K562 (cell line): Measurements from ENCODE around the gene FBXW9. TPM values are rescaled to one million over a fixed set of nuclear protein-coding genes. Genes with fewer than 3 reads are reported as not detected.

ENCODE experiments used
- ETV5 ChIP-seq: sonication (generic); formaldehyde crosslinking; IDR thresholded peaks from 2 replicates; pipeline ENCODE4 v1.4.0; 2020; ENCODE audit warnings: low read depth, mild to moderate bottlenecking, missing genetic modification reagents
- JUN ChIP-seq, 2 experiments: sonication (generic) in 1 of 2; formaldehyde crosslinking in 1 of 2; IDR thresholded peaks; 2 replicates each; pipeline versions ENCODE4 v1.6.1 to v1.8.0; 2012 to 2022; ENCODE audit warnings: borderline replicate concordance in 2 of 2, mild to moderate bottlenecking in 2 of 2, improper control_type of control experiment in 1 of 2, low read depth in 1 of 2, low read length in 1 of 2, missing genetic modification reagents in 1 of 2
- L3MBTL2 ChIP-seq: fragments of 450-650 bp; IDR thresholded peaks from 2 replicates; pipeline ENCODE4 v1.6.1; 2016; ENCODE audit warnings: mild to moderate bottlenecking, moderate library complexity
- PHF8 ChIP-seq: fragments of 200-600 bp; sonication (generic); IDR thresholded peaks from 2 replicates; pipeline ENCODE4 v1.6.1; 2012; ENCODE audit warnings: mixed run types, mild to moderate bottlenecking, inconsistent platforms, low read length, moderate library complexity, borderline replicate concordance
- POLR2B ChIP-seq: fragments of 450-650 bp; IDR thresholded peaks from 2 replicates; pipeline ENCODE4 v1.6.1; 2018; ENCODE audit warnings: low read depth; ENCODE audit not compliant: partially characterized antibody
- RBBP5 ChIP-seq: fragments of 200-600 bp; sonication (generic); IDR thresholded peaks from 2 replicates; pipeline ENCODE4 v1.6.1; 2012; ENCODE audit warnings: borderline replicate concordance, mild to moderate bottlenecking, low read length, control low read depth, inconsistent platforms; ENCODE audit not compliant: insufficient read depth, poor library complexity, severe bottlenecking
- RBM25 ChIP-seq: fragments of 200-400 bp; formaldehyde crosslinking; IDR thresholded peaks from 2 replicates; pipeline ENCODE4 v1.6.1; 2018; ENCODE audit warnings: low read length, low read depth, moderate library complexity; ENCODE audit not compliant: severe bottlenecking
- SIN3A ChIP-seq, 2 experiments: fragments of 150-350 bp in 1 of 2; IDR thresholded peaks; 2 replicates each; pipeline ENCODE4 v1.6.1; 2011 to 2016; ENCODE audit warnings: borderline replicate concordance in 2 of 2, low read depth in 2 of 2, low read length in 2 of 2, mild to moderate bottlenecking in 2 of 2, moderate library complexity in 2 of 2; ENCODE audit not compliant: control insufficient read depth in 1 of 2
- SUPT5H ChIP-seq: fragments of 450-650 bp; IDR thresholded peaks from 2 replicates; pipeline ENCODE4 v1.6.1; 2016
- TCF7 ChIP-seq: sonication (generic); IDR thresholded peaks from 2 replicates; pipeline ENCODE4 v1.6.1; 2016; ENCODE audit warnings: antibody characterized with exemption, borderline replicate concordance
- ZNF431 ChIP-seq: sonication (generic); formaldehyde crosslinking; IDR thresholded peaks from 2 replicates; pipeline ENCODE4 v1.8.0; 2022; ENCODE audit warnings: mild to moderate bottlenecking, missing genetic modification reagents
- polyA plus RNA-seq, 8 experiments: library from polyadenylated mRNA; depleted of rRNA in 4 of 8; stranded (reverse) in 5 of 8; unstranded in 3 of 8; fragments of >200 nt; fragmentation: Nextera tagmentation in 2 of 8; fragmentation: Illumina TruSeq in 1 of 8; extraction: Ambion mirVana in 2 of 8; extraction: Trizol in 1 of 8; gene quantifications; 2 replicates each; pipeline versions ENCODE4 v1.2.1 to v1.2.3, GENCODE V29; 2011 to 2014; ENCODE audit warnings: inconsistent platforms in 1 of 8, missing spikeins in 1 of 8
- total RNA-seq, 7 experiments: library from RNA; depleted of rRNA in 6 of 7; stranded (reverse); fragments of >200 nt in 6 of 7; fragmentation: Illumina TruSeq in 2 of 7; extraction: Trizol in 2 of 7; gene quantifications; 2 replicates each; pipeline versions ENCODE4 v1.2.1 to v1.2.3, GENCODE V29; 2011 to 2021; ENCODE audit warnings: low replicate concordance in 1 of 7
- TF ChIP-seq, protein P1 (sequence below): sonication (generic); formaldehyde crosslinking; IDR thresholded peaks from 2 replicates; pipeline ENCODE4 v1.9.0; 2022; ENCODE audit warnings: mild to moderate bottlenecking, missing genetic modification reagents
- TF ChIP-seq, protein P2 (sequence below): fragments of 450-650 bp; formaldehyde crosslinking; IDR thresholded peaks from 2 replicates; pipeline ENCODE4 v1.4.0; 2020; ENCODE audit warnings: mild to moderate bottlenecking
- TF ChIP-seq, protein P3 (sequence below): fragments of 450-650 bp; IDR thresholded peaks from 2 replicates; pipeline ENCODE4 v1.6.1; 2016; ENCODE audit warnings: low read depth, mild to moderate bottlenecking, moderate library complexity
- TF ChIP-seq, protein P4 (sequence below): fragments of 450-650 bp; IDR thresholded peaks from 2 replicates; pipeline ENCODE4 v1.6.1; 2016; ENCODE audit warnings: antibody characterized with exemption
- TF ChIP-seq, protein P5 (sequence below), 2 experiments: IDR thresholded peaks; 2 replicates each; pipeline ENCODE4 v1.6.1; 2012; ENCODE audit warnings: improper control_type of control experiment in 2 of 2, low read depth in 2 of 2, low read length in 2 of 2, borderline replicate concordance in 1 of 2

The FBXW9 gene
- total and polyA plus RNA-seq, 9 of the 15 experiments (the other 6 are each of a cell fraction or from before 2014, with no cell fraction given): 0.23 to 21.7 (median 6.2) TPM

DNA sequence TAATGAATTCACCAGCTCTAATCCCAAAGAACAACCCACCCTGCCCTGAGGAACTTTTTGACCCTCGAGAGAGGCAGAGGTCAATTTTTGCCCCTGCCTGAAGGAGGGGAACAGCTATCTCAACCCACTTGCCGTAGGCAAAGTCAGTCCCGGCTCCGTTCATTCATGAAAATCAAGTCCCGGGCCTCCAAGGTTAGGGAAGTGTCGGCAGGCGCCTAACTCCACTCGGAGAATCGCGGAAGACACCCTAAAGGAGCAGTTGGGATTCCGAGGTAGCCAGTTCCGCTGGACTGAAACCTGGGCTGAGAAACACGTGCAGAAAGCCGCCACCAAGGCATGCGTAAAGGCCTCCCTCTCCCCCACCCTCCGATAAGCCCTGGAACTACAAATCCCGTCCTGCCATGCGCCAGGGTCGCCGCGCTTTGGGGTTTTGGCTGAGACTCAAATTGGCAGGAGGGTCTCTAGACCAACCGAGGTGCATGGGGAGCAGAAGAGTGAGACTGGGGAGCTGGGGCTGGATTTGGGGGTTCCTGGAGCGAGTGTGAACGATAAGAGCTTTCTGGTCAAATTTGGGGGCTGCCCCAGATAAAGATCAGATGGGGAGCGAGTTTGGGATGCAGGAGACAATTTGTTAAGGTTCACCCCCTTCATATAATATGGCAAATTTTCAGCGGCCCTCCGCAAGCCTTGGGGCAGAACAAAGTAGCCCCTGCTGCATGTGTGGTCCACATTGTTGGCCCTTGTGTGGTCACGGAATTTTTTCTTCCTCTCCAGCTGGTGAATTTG, 27.4 kb upstream of the FBXW9 start, which contains the start of gene TNPO2 (continued):
- TF ChIP-seq, protein P1, sequence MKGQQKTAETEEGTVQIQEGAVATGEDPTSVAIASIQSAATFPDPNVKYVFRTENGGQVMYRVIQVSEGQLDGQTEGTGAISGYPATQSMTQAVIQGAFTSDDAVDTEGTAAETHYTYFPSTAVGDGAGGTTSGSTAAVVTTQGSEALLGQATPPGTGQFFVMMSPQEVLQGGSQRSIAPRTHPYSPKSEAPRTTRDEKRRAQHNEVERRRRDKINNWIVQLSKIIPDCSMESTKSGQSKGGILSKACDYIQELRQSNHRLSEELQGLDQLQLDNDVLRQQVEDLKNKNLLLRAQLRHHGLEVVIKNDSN (CRISPR knock-in tag): peak; percentile 77
- TF ChIP-seq JUN (IDR thresholded peaks at IDR 0.05; ENCODE audit: borderline replicate concordance, low read depth, low read length) (peak; percentile 56; the same call in 1 of the 2 replicates), JUN (CRISPR knock-in tag; IDR thresholded peaks at IDR 0.05; ENCODE audit: borderline replicate concordance) (no peak), TCF7 (0 out of 2 replicates have a peak, but pooled peaks have one; percentile 26), L3MBTL2 (peak; percentile 91), SUPT5H (peak; percentile 72), POLR2B (peak; percentile 46), RBM25 (no peak), RBBP5 (peak; percentile 60), PHF8 (peak; percentile 57; the same call in 1 of the 2 replicates), SIN3A (IDR thresholded peaks at IDR 0.05; ENCODE audit: borderline replicate concordance in 2 of 2, control insufficient read depth in 1 of 2, low read depth in 2 of 2, low read length in 2 of 2) (peak; percentile 94 to 97), ETV5 (CRISPR knock-in tag) (0 out of 2 replicates have a peak, but pooled peaks have one; percentile 42), ZNF431 (0 out of 2 replicates have a peak, but pooled peaks have one; percentile 19)
- TF ChIP-seq, protein P2, sequence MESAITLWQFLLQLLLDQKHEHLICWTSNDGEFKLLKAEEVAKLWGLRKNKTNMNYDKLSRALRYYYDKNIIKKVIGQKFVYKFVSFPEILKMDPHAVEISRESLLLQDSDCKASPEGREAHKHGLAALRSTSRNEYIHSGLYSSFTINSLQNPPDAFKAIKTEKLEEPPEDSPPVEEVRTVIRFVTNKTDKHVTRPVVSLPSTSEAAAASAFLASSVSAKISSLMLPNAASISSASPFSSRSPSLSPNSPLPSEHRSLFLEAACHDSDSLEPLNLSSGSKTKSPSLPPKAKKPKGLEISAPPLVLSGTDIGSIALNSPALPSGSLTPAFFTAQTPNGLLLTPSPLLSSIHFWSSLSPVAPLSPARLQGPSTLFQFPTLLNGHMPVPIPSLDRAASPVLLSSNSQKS: no peak
- TF ChIP-seq, protein P3, sequence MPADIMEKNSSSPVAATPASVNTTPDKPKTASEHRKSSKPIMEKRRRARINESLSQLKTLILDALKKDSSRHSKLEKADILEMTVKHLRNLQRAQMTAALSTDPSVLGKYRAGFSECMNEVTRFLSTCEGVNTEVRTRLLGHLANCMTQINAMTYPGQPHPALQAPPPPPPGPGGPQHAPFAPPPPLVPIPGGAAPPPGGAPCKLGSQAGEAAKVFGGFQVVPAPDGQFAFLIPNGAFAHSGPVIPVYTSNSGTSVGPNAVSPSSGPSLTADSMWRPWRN: 0 out of 2 replicates have a peak, but pooled peaks have one; percentile 9
- TF ChIP-seq, protein P4, sequence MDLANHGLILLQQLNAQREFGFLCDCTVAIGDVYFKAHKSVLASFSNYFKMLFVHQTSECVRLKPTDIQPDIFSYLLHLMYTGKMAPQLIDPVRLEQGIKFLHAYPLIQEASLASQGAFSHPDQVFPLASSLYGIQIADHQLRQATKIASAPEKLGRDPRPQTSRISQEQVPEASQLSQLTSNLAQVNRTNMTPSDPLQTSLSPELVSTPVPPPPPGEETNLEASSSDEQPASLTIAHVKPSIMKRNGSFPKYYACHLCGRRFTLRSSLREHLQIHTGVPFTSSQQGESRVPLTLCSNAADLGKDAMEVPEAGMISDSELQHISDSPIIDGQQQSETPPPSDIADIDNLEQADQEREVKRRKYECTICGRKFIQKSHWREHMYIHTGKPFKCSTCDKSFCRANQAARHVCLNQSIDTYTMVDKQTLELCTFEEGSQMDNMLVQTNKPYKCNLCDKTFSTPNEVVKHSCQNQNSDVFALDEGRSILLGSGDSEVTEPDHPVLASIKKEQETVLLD: peak; percentile 79
- TF ChIP-seq, protein P5, sequence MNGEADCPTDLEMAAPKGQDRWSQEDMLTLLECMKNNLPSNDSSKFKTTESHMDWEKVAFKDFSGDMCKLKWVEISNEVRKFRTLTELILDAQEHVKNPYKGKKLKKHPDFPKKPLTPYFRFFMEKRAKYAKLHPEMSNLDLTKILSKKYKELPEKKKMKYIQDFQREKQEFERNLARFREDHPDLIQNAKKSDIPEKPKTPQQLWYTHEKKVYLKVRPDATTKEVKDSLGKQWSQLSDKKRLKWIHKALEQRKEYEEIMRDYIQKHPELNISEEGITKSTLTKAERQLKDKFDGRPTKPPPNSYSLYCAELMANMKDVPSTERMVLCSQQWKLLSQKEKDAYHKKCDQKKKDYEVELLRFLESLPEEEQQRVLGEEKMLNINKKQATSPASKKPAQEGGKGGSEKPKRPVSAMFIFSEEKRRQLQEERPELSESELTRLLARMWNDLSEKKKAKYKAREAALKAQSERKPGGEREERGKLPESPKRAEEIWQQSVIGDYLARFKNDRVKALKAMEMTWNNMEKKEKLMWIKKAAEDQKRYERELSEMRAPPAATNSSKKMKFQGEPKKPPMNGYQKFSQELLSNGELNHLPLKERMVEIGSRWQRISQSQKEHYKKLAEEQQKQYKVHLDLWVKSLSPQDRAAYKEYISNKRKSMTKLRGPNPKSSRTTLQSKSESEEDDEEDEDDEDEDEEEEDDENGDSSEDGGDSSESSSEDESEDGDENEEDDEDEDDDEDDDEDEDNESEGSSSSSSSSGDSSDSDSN (IDR thresholded peaks at IDR 0.05; ENCODE audit: borderline replicate concordance in 1 of 2, low read depth in 2 of 2, low read length in 2 of 2): 0 out of 4 replicates have a peak, but pooled peaks of 1 of the 2 experiments have one; percentile 56
